Subcutaneous abdominal adipose tissue (tissue), 5 donors: Measurements from ENCODE around the gene MYLK3.

Source experiments
- H3K27ac ChIP-seq: one replicate; pipeline ENCODE4 v1.7.0; 2013; ENCODE audit warnings: low read depth, mild to moderate bottlenecking, inconsistent platforms, low read length, moderate library complexity
- H3K27me3 ChIP-seq, 5 donors: one replicate each; pipeline ENCODE4 v1.7.0; 2013; ENCODE audit warnings: low read length in 5 of 5, inconsistent platforms in 1 of 5; ENCODE audit not compliant: control insufficient read depth in 5 of 5, insufficient read depth in 4 of 5
- H3K36me3 ChIP-seq, 5 donors: one replicate each; pipeline ENCODE4 v1.7.0; 2013; ENCODE audit warnings: low read length in 5 of 5; ENCODE audit not compliant: control insufficient read depth in 5 of 5, insufficient read depth in 5 of 5
- H3K4me1 ChIP-seq, 5 donors: one replicate each; pipeline ENCODE4 v1.7.0; 2013; ENCODE audit warnings: low read length in 5 of 5, mild to moderate bottlenecking in 3 of 5, moderate library complexity in 1 of 5; ENCODE audit not compliant: control insufficient read depth in 5 of 5, insufficient read depth in 5 of 5
- H3K4me3 ChIP-seq, 5 donors: one replicate each; pipeline ENCODE4 v1.7.0; 2013; ENCODE audit warnings: low read length in 5 of 5, low read depth in 1 of 5
- H3K9ac ChIP-seq, 5 donors: one replicate each; pipeline ENCODE4 v1.7.0; 2013; ENCODE audit warnings: low read length in 5 of 5, mild to moderate bottlenecking in 4 of 5, moderate library complexity in 3 of 5
- H3K9me3 ChIP-seq, 5 donors: one replicate each; pipeline ENCODE4 v1.7.0; 2013; ENCODE audit warnings: low read length in 5 of 5; ENCODE audit not compliant: control insufficient read depth in 5 of 5
- donor health status: healthy.
- donor health status: healthy.
- donor health status: healthy.
- donor health status: healthy.
- donor health status: healthy.

Gene MYLK3

GRCh38 chr16:46730126-46730525 lies 18.0 kb downstream of the MYLK3 start:
- Histone ChIP-seq H3K9ac (no peak overlapping the region), H3K4me1 (no peaks in the 10 kb centered on the region), H3K9me3 (peaks cover 0 to 6% (median 4%) of the 10 kb centered on the region in 5 donors), H3K27me3 (no peaks in the 10 kb centered on the region), H3K36me3 (no peaks in the 10 kb centered on the region), H3K4me3 (no peak overlapping the region), H3K27ac (no peak overlapping the region)

- Histone ChIP-seq H3K4me1 (no peaks in the 10 kb centered on the region), H3K36me3 (no peaks in the 10 kb centered on the region), H3K4me3 (no peak overlapping the region), H3K9me3 (peaks cover 0 to 7% (median 4%) of the 10 kb centered on the region in 5 donors), H3K27ac (no peak overlapping the region), H3K9ac (no peak overlapping the region), H3K27me3 (no peaks in the 10 kb centered on the region)
These were observed 18.7 kb downstream of the MYLK3 start for GRCh38 chr16:46729326-46729995.

- no peak overlapping the region for H3K4me3 ChIP-seq
- no peaks in the 10 kb centered on the region for H3K4me1 ChIP-seq
- no peak overlapping the region for H3K27ac ChIP-seq
- no peaks in the 10 kb centered on the region for H3K27me3 ChIP-seq
- H3K9ac ChIP-seq: no peak overlapping the region
- H3K36me3 ChIP-seq: no peaks in the 10 kb centered on the region
- H3K9me3 ChIP-seq: peaks cover 0 to 7% (median 4%) of the 10 kb centered on the region in 5 donors
These were observed 19.3 kb downstream of the MYLK3 start for GRCh38 chr16:46728806-46729205.

- H3K27me3 ChIP-seq: no peaks in the 10 kb centered on the region
- H3K9me3 ChIP-seq: peaks cover 0 to 7% (median 4%) of the 10 kb centered on the region in 5 donors
- no peaks in the 10 kb centered on the region for H3K36me3 ChIP-seq
- H3K27ac ChIP-seq: no peak overlapping the region
- H3K9ac ChIP-seq: no peak overlapping the region
- no peak overlapping the region for H3K4me3 ChIP-seq
- no peaks in the 10 kb centered on the region for H3K4me1 ChIP-seq
These were observed 20.5 kb downstream of the MYLK3 start for GRCh38 chr16:46727630-46728029.

- Histone ChIP-seq H3K4me3 (no peak overlapping the region), H3K27ac (no peak overlapping the region), H3K9ac (no peak overlapping the region), H3K9me3 (peaks cover 0 to 7% (median 4%) of the 10 kb centered on the region in 5 donors), H3K36me3 (no peaks in the 10 kb centered on the region), H3K4me1 (no peaks in the 10 kb centered on the region), H3K27me3 (no peaks in the 10 kb centered on the region)
These were observed 21.0 kb downstream of the MYLK3 start for GRCh38 chr16:46727184-46727583.

GRCh38 chr16:46721885-46722284 lies 26.3 kb downstream of the MYLK3 start:
- Histone ChIP-seq H3K36me3 (no peaks in the 10 kb centered on the region), H3K4me3 (no peak overlapping the region), H3K9ac (no peak overlapping the region), H3K27ac (no peak overlapping the region), H3K27me3 (no peaks in the 10 kb centered on the region), H3K9me3 (peaks cover 0 to 7% (median 0%) of the 10 kb centered on the region in 5 donors), H3K4me1 (no peaks in the 10 kb centered on the region)

GRCh38 chr16:46720619-46721018 lies 27.5 kb downstream of the MYLK3 start:
- no peak overlapping the region for H3K4me3 ChIP-seq
- H3K9ac ChIP-seq: no peak overlapping the region
- H3K9me3 ChIP-seq: peaks cover 0 to 6% (median 0%) of the 10 kb centered on the region in 5 donors
- H3K4me1 ChIP-seq: no peaks in the 10 kb centered on the region
- no peak overlapping the region for H3K27ac ChIP-seq
- no peaks in the 10 kb centered on the region for H3K27me3 ChIP-seq
- no peaks in the 10 kb centered on the region for H3K36me3 ChIP-seq

GRCh38 chr16:46719528-46719927 lies 28.6 kb downstream of the MYLK3 start:
- Histone ChIP-seq H3K9ac (no peak overlapping the region), H3K4me3 (no peak overlapping the region), H3K27ac (no peak overlapping the region), H3K9me3 (no peaks in the 10 kb centered on the region), H3K4me1 (no peaks in the 10 kb centered on the region), H3K36me3 (no peaks in the 10 kb centered on the region), H3K27me3 (no peaks in the 10 kb centered on the region)

- H3K9ac ChIP-seq: no peak overlapping the region
- peaks cover 0 to 2% (median 0%) of the 10 kb centered on the region in 5 donors for H3K4me1 ChIP-seq
- no peaks in the 10 kb centered on the region for H3K36me3 ChIP-seq
These were observed 29.9 kb downstream of the MYLK3 start for GRCh38 chr16:46718214-46718613.

GRCh38 chr16:46717692-46718091 lies 30.5 kb downstream of the MYLK3 start:
- no peaks in the 10 kb centered on the region for H3K36me3 ChIP-seq
- no peak overlapping the region for H3K4me3 ChIP-seq
- H3K4me1 ChIP-seq: peaks cover 0 to 3% (median 0%) of the 10 kb centered on the region in 5 donors
- no peaks in the 10 kb centered on the region for H3K27me3 ChIP-seq
- no peak overlapping the region for H3K27ac ChIP-seq
- H3K9me3 ChIP-seq: no peaks in the 10 kb centered on the region
- no peak overlapping the region for H3K9ac ChIP-seq

More at GRCh38 chr16:46718214-46718613, 29.9 kb downstream of the MYLK3 start:
- Histone ChIP-seq H3K27me3 (no peaks in the 10 kb centered on the region), H3K4me3 (no peak overlapping the region), H3K9me3 (no peaks in the 10 kb centered on the region), H3K27ac (no peak overlapping the region)
